SK-N-SH (cell line): ENCODE measurements around the gene BRD3. TPM values are rescaled to one million over a fixed set of nuclear protein-coding genes. Genes with fewer than 3 reads are reported as not detected.

ENCODE experiments used
- CTCF ChIA-PET: fragments of 300-600, 350-600 bp; formaldehyde crosslinking; extraction: SDS; loops from one replicate; lab custom pipeline; 2021; lab: Yijun Ruan, JAX
- POLR2A ChIA-PET: fragments of 350-600 bp; sonication (Branson Sonifier 250); formaldehyde crosslinking; extraction: SDS; loops from one replicate; lab custom pipeline; 2020; ENCODE audit warnings: antibody characterized with exemption, inconsistent platforms; lab: Yijun Ruan, JAX
- DNase-seq: peaks from one replicate; pipeline ENCODE4 v3.0.0; 2012
- H2AFZ ChIP-seq: fragments of 200-600 bp; sonication (generic); 2 replicates; pipeline ENCODE4 v1.8.1; 2016; ENCODE audit warnings: antibody characterized with exemption, mild to moderate bottlenecking, low read depth
- H3F3A ChIP-seq: fragments of 200-600 bp; sonication (generic); replicated peaks from 2 replicates; pipeline ENCODE3; 2016; ENCODE audit warnings: antibody characterized with exemption, mild to moderate bottlenecking; ENCODE audit not compliant: insufficient read depth
- H3K27ac ChIP-seq, 2 experiments: fragments of 200-500 bp in 1 of 2; fragments of 200-600 bp in 1 of 2; sonication (Bioruptor generic) in 1 of 2; sonication (generic), shearing (Covaris generic) in 1 of 2; 2 replicates each; pipeline versions ENCODE4 v1.5.1 to v1.6.1; 2014 to 2016; ENCODE audit warnings: low read depth in 2 of 2, inconsistent platforms in 1 of 2, low read length in 1 of 2, mild to moderate bottlenecking in 1 of 2, mixed read lengths in 1 of 2
- H3K27me3 ChIP-seq: fragments of 200-600 bp; sonication (generic), shearing (Covaris generic); 2 replicates; pipeline ENCODE4 v1.6.1; 2016; ENCODE audit warnings: mixed run types; ENCODE audit not compliant: insufficient read depth
- H3K36me3 ChIP-seq, 2 experiments: fragments of 200-500 bp in 1 of 2; fragments of 200-600 bp in 1 of 2; sonication (Bioruptor generic) in 1 of 2; sonication (generic) in 1 of 2; replicated peaks in 1 of 2; 2 replicates each; pipeline versions ENCODE3 to v1.5.1; 2014 to 2016; ENCODE audit warnings: low read length in 1 of 2, mild to moderate bottlenecking in 1 of 2; ENCODE audit not compliant: insufficient read depth in 2 of 2, control insufficient read depth in 1 of 2
- H3K4me1 ChIP-seq, 2 experiments: fragments of 200-500 bp in 1 of 2; fragments of 200-600 bp in 1 of 2; sonication (Bioruptor generic) in 1 of 2; sonication (generic), shearing (Covaris generic) in 1 of 2; 2 replicates each; pipeline versions ENCODE4 v1.5.1 to v1.6.1; 2014 to 2016; ENCODE audit warnings: low read depth in 1 of 2, low read length in 1 of 2, mixed run types in 1 of 2; ENCODE audit not compliant: insufficient read depth in 2 of 2, control insufficient read depth in 1 of 2
- H3K4me2 ChIP-seq: fragments of 200-600 bp; sonication (generic), shearing (Covaris generic); 2 replicates; pipeline ENCODE4 v1.6.1; 2017; ENCODE audit warnings: mixed run types
- H3K4me3 ChIP-seq, 2 experiments: fragments of 200-500 bp in 1 of 2; fragments of 200-600 bp in 1 of 2; sonication (Bioruptor generic) in 1 of 2; sonication (generic), shearing (Covaris generic) in 1 of 2; 2 replicates each; pipeline versions ENCODE4 v1.5.1 to v1.8.1; 2014 to 2016; ENCODE audit warnings: low read depth in 2 of 2, inconsistent platforms in 1 of 2, low read length in 1 of 2, mild to moderate bottlenecking in 1 of 2, mixed read lengths in 1 of 2, moderate library complexity in 1 of 2
- H3K79me2 ChIP-seq: fragments of 200-600 bp; sonication (generic); 2 replicates; pipeline ENCODE4 v1.8.1; 2017; ENCODE audit warnings: mild to moderate bottlenecking; ENCODE audit not compliant: insufficient read depth
- H3K9ac ChIP-seq: fragments of 200-600 bp; sonication (generic); 2 replicates; pipeline ENCODE4 v1.6.1; 2017; ENCODE audit warnings: mixed run types
- H3K9me2 ChIP-seq: fragments of 200-600 bp; sonication (generic); 2 replicates; pipeline ENCODE4 v1.6.1; 2017; ENCODE audit warnings: mixed run types
- H3K9me3 ChIP-seq: fragments of 200-600 bp; sonication (generic); 2 replicates; pipeline ENCODE4 v1.6.1; 2017; ENCODE audit warnings: mixed run types, mild to moderate bottlenecking, moderate library complexity
- H4K20me1 ChIP-seq: fragments of 200-600 bp; sonication (generic); 2 replicates; pipeline ENCODE4 v1.6.1; 2017; ENCODE audit warnings: mild to moderate bottlenecking, mixed run types; ENCODE audit not compliant: insufficient read depth
- FOSL2 ChIP-seq: IDR thresholded peaks from 2 replicates; pipeline ENCODE4 v1.4.0; 2012; ENCODE audit warnings: low read depth, mild to moderate bottlenecking, moderate library complexity, borderline replicate concordance
- GABPA ChIP-seq: IDR thresholded peaks from 2 replicates; pipeline ENCODE4 v1.4.0; 2012; ENCODE audit warnings: low read depth, mild to moderate bottlenecking
- MAX ChIP-seq: IDR thresholded peaks from 2 replicates; pipeline ENCODE4 v1.4.0; 2012; ENCODE audit warnings: low read depth
- MEF2A ChIP-seq: IDR thresholded peaks from 2 replicates; pipeline ENCODE4 v1.4.0; 2012; ENCODE audit warnings: low read depth, borderline replicate concordance
- MXI1 ChIP-seq: IDR thresholded peaks from 2 replicates; pipeline ENCODE4 v1.6.1; 2012; ENCODE audit warnings: mild to moderate bottlenecking, low read depth, low read length, improper control_type of control experiment
- NRF1 ChIP-seq: IDR thresholded peaks from 2 replicates; pipeline ENCODE4 v1.6.1; 2012; ENCODE audit warnings: low read depth, mild to moderate bottlenecking, low read length
- PBX3 ChIP-seq: IDR thresholded peaks from 2 replicates; pipeline ENCODE4; 2012
- RCOR1 ChIP-seq: fragments of 150-350 bp; IDR thresholded peaks from 2 replicates; pipeline ENCODE4 v1.6.1; 2017; ENCODE audit warnings: antibody characterized with exemption, low read length
- RXRA ChIP-seq: IDR thresholded peaks from 2 replicates; pipeline ENCODE4 v1.4.0; 2012; ENCODE audit warnings: low read depth, mild to moderate bottlenecking, borderline replicate concordance
- SMC3 ChIP-seq: IDR thresholded peaks from 2 replicates; pipeline ENCODE4 v1.6.1; 2012; ENCODE audit warnings: low read depth, low read length, improper control_type of control experiment
- TCF12 ChIP-seq: IDR thresholded peaks from 2 replicates; pipeline ENCODE4 v1.4.0; 2012
- USF1 ChIP-seq: IDR thresholded peaks from 2 replicates; pipeline ENCODE4 v1.4.0; 2012; ENCODE audit warnings: low read depth, borderline replicate concordance
- YY1 ChIP-seq: IDR thresholded peaks from 2 replicates; pipeline ENCODE4 v1.4.0; 2012; ENCODE audit warnings: low read depth, mild to moderate bottlenecking
- ZBTB33 ChIP-seq: IDR thresholded peaks from 2 replicates; pipeline ENCODE4 v1.4.0; 2012; ENCODE audit warnings: low read depth, borderline replicate concordance
- WGBS: methylation state at CpG from one replicate; pipeline ENCODE4 v1.1.6; 2017; ENCODE audit warnings: low lambda C conversion rate; 5-methylcytosine and 5-hydroxymethylcytosine counted together
- polyA plus RNA-seq, 3 experiments: library from polyadenylated mRNA; depleted of rRNA; stranded (reverse); fragments of >200 nt; gene quantifications; 2 replicates each; pipeline ENCODE4 v1.2.3, GENCODE V29; 2012

Gene BRD3
- polyA plus RNA-seq, 1 of the 3 experiments (the other 2 are of a cell fraction): 11.4 TPM

GRCh38 chr9:134047868-134048581 is 19.8 kb downstream of the BRD3 start:
- no peaks in the 10 kb centered on the region for H3F3A ChIP-seq
- no peak overlapping the region for H2AFZ ChIP-seq
- ChIA-PET CTCF (no interaction called here), POLR2A (no interaction called here)
- peaks cover 4 to 83% of the 10 kb centered on the region in 2 experiments for H3K36me3 ChIP-seq
- no peak overlapping the region for H3K4me2 ChIP-seq
- peaks cover 3% of the 10 kb centered on the region; the same call in 1 of the 2 replicates for H3K79me2 ChIP-seq
- no peaks in the 10 kb centered on the region for H3K27me3 ChIP-seq
- no peaks in the 10 kb centered on the region for H3K9me2 ChIP-seq
- no peak for DNase-seq
- H3K9me3 ChIP-seq: no peaks in the 10 kb centered on the region
- H4K20me1 ChIP-seq: no peaks in the 10 kb centered on the region; the same call in 1 of the 2 replicates
- no peak overlapping the region for H3K27ac ChIP-seq
- TF ChIP-seq MAX (no peak), TCF12 (no peak), NRF1 (no peak), GABPA (no peak), RCOR1 (no peak), YY1 (no peak), MEF2A (no peak), FOSL2 (no peak), SMC3 (no peak), ZBTB33 (no peak), MXI1 (no peak), RXRA (no peak), USF1 (no peak)
- no peaks in the 10 kb centered on the region for H3K4me1 ChIP-seq
- 94% methylated on average over 32 of the region's 53 CpGs for WGBS
- no peak overlapping the region for H3K4me3 ChIP-seq
- no peak overlapping the region for H3K9ac ChIP-seq

GRCh38 chr9:134046894-134047681 is 20.7 kb downstream of the BRD3 start:
- H3K4me2 ChIP-seq: no peak overlapping the region
- 98% methylated on average over 8 of the region's 21 CpGs for WGBS
- POLR2A ChIA-PET: no interaction called here
- H3K36me3 ChIP-seq: peaks cover 4 to 74% of the 10 kb centered on the region in 2 experiments
- H3K4me3 ChIP-seq: no peak overlapping the region
- H3K9ac ChIP-seq: no peak overlapping the region
- H2AFZ ChIP-seq: no peak overlapping the region
- no peaks in the 10 kb centered on the region for H3K9me2 ChIP-seq
- TF ChIP-seq PBX3: no peak
- TF ChIP-seq, all 33 proteins: peak for 0
- Histone ChIP-seq H3K27ac (no peak overlapping the region), H3F3A (no peaks in the 10 kb centered on the region), H3K9me3 (no peaks in the 10 kb centered on the region), H3K27me3 (no peaks in the 10 kb centered on the region), H4K20me1 (no peaks in the 10 kb centered on the region; the same call in 1 of the 2 replicates), H3K4me1 (no peaks in the 10 kb centered on the region), H3K79me2 (no peaks in the 10 kb centered on the region)
- CTCF ChIA-PET: interaction anchor here (1.0 kb wide), 1 partner anchor 88 kb away, joined by 4 read pairs; no protein-coding TSS in a partner anchor
- no peak for DNase-seq
